ENCODE data around the gene ZFP36L2. TPM values are rescaled to one million over a fixed set of nuclear protein-coding genes. Genes with fewer than 3 reads are reported as not detected.

ZFP36L2 gene
- total and polyA plus RNA-seq, 9 of the 15 experiments (the other 6 are each of a cell fraction or from before 2014, with no cell fraction given): 4.1 to 60.6 (median 20.3) TPM

GRCh38 chr2:43226955-43227829 lies 786 bp upstream of the ZFP36L2 start (continued):
- no peak for TF ChIP-seq HOMEZ (CRISPR knock-in tag; IDR thresholded peaks at IDR 0.05)
- TF ChIP-seq MAZ (CRISPR knock-in tag; conservative IDR thresholded peaks at IDR 0.05 in 1 of 2, IDR thresholded peaks at IDR 0.05 in 1 of 2): peak; percentile 22 to 45; a peak in 3 of 4 replicates
- TF ChIP-seq ZNF143 (CRISPR knock-in tag; IDR thresholded peaks at IDR 0.05): no peak
- TF ChIP-seq SREBF2 (CRISPR knock-in tag; IDR thresholded peaks at IDR 0.05): no peak
- no peak for TF ChIP-seq KHSRP (IDR thresholded peaks at IDR 0.05)
- no peak for TF ChIP-seq ELK3 (CRISPR knock-in tag; IDR thresholded peaks at IDR 0.05)
- TF ChIP-seq MEIS2 (IDR thresholded peaks at IDR 0.05; ENCODE audit: partially characterized antibody): no peak
- no peak for TF ChIP-seq NFE2 (IDR thresholded peaks at IDR 0.05; ENCODE audit: low read depth)
- no peak for TF ChIP-seq FOXJ3 (CRISPR knock-in tag; IDR thresholded peaks at IDR 0.05)
- no peak for TF ChIP-seq RFX1 (IDR thresholded peaks at IDR 0.05)
- TF ChIP-seq FOSL1 (tag; conservative IDR thresholded peaks at IDR 0.05): peak; percentile 36
- TF ChIP-seq PRDM10 (IDR thresholded peaks at IDR 0.05; ENCODE audit: partially characterized antibody): no peak
- TF ChIP-seq ZBTB12 (CRISPR knock-in tag; IDR thresholded peaks at IDR 0.05): no peak
- no peak for TF ChIP-seq MECOM (CRISPR knock-in tag; IDR thresholded peaks at IDR 0.05)
- TF ChIP-seq PHF20 (IDR thresholded peaks at IDR 0.05; ENCODE audit: partially characterized antibody): no peak
- TF ChIP-seq ZNF764 (CRISPR knock-in tag; IDR thresholded peaks at IDR 0.05; ENCODE audit: low read depth): no peak
- no peak for TF ChIP-seq POU5F1 (IDR thresholded peaks at IDR 0.05; ENCODE audit: borderline replicate concordance, low read depth, low read length, partially characterized antibody)
- TF ChIP-seq SMARCB1 (IDR thresholded peaks at IDR 0.05; ENCODE audit: insufficient read length, low read depth): no peak
- peak; percentile 67 to 78 for TF ChIP-seq E2F6 (IDR thresholded peaks at IDR 0.05; ENCODE audit: borderline replicate concordance in 1 of 2, extremely low read depth in 1 of 2, insufficient read depth in 1 of 2, insufficient read length in 1 of 2, low read depth in 1 of 2, low read length in 1 of 2, poor library complexity in 1 of 2, severe bottlenecking in 1 of 2)

All from K562 (cell line).